Coronary artery (tissue), 2 donors: ENCODE data around the gene CRACR2A.

Experiments
- DNase-seq: peaks from one replicate; pipeline ENCODE4 v3.0.0-alpha.2; 2017; ENCODE audit warnings: low spot score
- H3K27ac ChIP-seq, 2 donors: fragments of 200-600 bp; sonication (generic); one replicate each; pipeline ENCODE4 v1.5.1; 2016 to 2019
- H3K4me3 ChIP-seq: fragments of 200-600 bp; sonication (generic); 2 replicates; pipeline ENCODE4 v1.5.1; 2016; ENCODE audit warnings: mild to moderate bottlenecking, moderate library complexity
- TF ChIP-seq, protein P1 (sequence below): fragments of 200-600 bp; sonication (generic); IDR thresholded peaks from one replicate; pipeline ENCODE4 v1.5.1; 2019; ENCODE audit warnings: antibody characterized with exemption

CRACR2A gene

GRCh38 chr12:3614806-3615466 is 138.0 kb downstream of the CRACR2A start:
- DNase-seq = no peak
- Histone ChIP-seq H3K4me3 (no peak overlapping the region), H3K27ac (no peak overlapping the region)
- TF ChIP-seq, protein P1, sequence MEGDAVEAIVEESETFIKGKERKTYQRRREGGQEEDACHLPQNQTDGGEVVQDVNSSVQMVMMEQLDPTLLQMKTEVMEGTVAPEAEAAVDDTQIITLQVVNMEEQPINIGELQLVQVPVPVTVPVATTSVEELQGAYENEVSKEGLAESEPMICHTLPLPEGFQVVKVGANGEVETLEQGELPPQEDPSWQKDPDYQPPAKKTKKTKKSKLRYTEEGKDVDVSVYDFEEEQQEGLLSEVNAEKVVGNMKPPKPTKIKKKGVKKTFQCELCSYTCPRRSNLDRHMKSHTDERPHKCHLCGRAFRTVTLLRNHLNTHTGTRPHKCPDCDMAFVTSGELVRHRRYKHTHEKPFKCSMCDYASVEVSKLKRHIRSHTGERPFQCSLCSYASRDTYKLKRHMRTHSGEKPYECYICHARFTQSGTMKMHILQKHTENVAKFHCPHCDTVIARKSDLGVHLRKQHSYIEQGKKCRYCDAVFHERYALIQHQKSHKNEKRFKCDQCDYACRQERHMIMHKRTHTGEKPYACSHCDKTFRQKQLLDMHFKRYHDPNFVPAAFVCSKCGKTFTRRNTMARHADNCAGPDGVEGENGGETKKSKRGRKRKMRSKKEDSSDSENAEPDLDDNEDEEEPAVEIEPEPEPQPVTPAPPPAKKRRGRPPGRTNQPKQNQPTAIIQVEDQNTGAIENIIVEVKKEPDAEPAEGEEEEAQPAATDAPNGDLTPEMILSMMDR = no peak

- Histone ChIP-seq H3K27ac (no peak overlapping the region), H3K4me3 (no peak overlapping the region)
- TF ChIP-seq, protein P1 = no peak
- no peak for DNase-seq
Observed at GRCh38 chr12:3613641-3614395, 139.1 kb downstream of the CRACR2A start.

DNA sequence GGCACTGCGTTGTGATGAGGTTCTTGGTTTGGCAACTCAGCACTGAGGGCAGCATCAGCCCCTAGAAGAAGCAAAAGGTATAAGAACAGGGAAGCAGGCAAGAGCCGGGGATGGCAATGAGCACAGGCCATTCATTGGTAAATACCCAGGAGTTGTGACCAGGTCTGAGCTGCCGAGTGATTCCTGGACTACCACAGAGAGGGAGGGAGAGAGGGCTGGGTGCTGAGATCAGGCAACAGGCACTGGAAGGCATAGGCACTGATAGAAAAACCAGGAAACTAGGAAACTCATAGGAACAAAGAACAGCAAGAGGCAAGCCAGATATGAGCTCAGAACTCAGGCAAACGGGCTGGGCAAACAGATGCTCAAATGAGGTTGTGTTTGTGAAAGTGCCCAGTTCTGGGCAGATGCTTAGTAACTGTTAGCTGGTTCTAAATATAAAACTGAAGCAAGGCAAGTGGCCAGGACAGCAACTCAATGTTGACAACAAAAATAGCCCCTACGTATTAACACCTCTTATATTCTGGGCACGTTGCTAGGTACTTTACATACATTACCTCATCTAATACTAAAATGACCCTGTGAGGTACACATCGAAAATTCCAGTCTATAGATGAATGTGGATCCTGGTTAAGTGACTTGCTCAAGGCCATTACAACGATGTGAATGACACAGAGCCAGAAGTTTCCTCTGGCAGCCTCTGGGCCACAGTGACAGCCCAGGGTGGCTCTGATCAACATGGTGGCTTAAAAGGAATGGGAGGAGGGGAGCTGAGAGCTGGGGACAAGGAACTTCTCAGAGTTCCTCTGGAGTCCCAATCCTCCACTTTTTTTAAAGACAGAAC is 140.8 kb downstream of the CRACR2A start:
- no peak overlapping the region for H3K4me3 ChIP-seq
- TF ChIP-seq, protein P1 = no peak
- H3K27ac ChIP-seq = no peak overlapping the region
- no peak for DNase-seq

GRCh38 chr12:3607821-3608220 is 145.1 kb downstream of the CRACR2A start:
- TF ChIP-seq, protein P1 = no peak
- no peak for DNase-seq

DNA sequence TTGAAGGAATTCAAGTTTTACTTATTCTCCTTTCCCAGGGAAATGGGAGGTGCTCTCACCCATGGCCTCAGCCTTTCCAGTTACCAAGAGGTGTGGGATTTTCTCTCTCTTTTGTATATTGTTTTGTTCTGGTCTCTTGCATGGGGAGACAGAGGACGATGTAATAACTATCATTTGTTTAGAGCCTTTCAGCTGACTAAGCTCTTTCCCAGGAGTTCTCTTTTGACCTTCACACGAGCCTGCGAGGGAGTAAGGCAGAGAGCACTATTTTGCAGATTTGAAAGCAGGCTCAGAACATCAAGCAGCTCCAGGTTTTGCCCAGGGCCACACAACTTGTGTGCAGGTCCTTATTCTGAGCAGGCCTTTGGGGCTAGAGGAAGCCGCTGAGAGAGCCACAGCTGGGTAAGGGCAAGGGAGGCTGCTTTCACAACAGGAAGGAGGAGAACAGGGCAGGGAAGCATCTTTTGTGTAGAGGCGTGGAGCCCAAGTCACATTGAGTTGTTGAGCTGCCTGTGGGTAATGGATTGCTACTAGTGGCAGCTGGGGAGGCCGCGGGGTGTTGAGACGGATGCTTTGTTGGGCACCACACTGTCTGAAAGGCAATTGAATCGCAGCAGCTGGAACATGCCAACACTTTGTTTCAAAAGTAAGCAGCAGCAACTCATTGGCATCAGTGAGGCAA is 145.7 kb downstream of the CRACR2A start:
- Histone ChIP-seq H3K4me3 (no peak overlapping the region), H3K27ac (no peak overlapping the region)
- TF ChIP-seq, protein P1 = no peak
- DNase-seq = no peak

More at GRCh38 chr12:3607821-3608220, 145.1 kb downstream of the CRACR2A start:
- no peak overlapping the region for H3K4me3 ChIP-seq
- no peak overlapping the region for H3K27ac ChIP-seq

DNA sequence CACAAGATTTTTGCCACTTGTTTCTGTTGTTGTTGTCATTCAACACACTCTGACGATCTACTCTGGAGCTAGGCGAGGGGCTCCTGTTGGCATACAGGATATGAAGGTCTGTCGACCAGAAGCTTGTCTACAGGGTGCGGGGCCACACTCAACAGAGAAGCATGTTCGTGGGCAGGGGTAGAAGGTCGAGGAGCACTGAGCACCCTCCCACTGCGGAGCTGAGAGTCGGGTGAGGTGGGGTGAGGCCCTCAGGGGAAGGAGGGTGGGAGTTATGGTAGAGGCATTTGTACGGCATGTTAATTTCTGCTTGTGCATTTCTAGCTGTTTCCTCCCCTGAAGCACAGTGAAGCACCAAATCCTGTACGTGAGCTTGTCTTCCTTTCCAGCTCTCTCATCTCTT is 146.8 kb downstream of the CRACR2A start:
- no peak for DNase-seq
- TF ChIP-seq, protein P1 = no peak
- Histone ChIP-seq H3K27ac (no peak overlapping the region), H3K4me3 (no peak overlapping the region)
